Keratinocyte (primary cell): Measurements from ENCODE around the gene C4orf50.

Experiments
- CTCF ChIP-seq, 3 experiments: IDR thresholded peaks in 1 of 3; conservative IDR thresholded peaks in 1 of 3; optimal IDR thresholded peaks in 1 of 3; 2 replicates in 2 of 3; 3 replicates in 1 of 3; pipeline versions ENCODE3 to v1.5.1; 2011; ENCODE audit warnings: low read length in 3 of 3, mild to moderate bottlenecking in 3 of 3, moderate library complexity in 2 of 3, control low read depth in 1 of 3, inconsistent platforms in 1 of 3; ENCODE audit not compliant: insufficient read depth in 2 of 3; ENCODE audit errors: extremely low read depth in 1 of 3
- EZH2 ChIP-seq: IDR thresholded peaks from one replicate; pipeline ENCODE4 v1.6.1; 2012; ENCODE audit warnings: inconsistent platforms, mild to moderate bottlenecking, low read length, moderate library complexity

DNA sequence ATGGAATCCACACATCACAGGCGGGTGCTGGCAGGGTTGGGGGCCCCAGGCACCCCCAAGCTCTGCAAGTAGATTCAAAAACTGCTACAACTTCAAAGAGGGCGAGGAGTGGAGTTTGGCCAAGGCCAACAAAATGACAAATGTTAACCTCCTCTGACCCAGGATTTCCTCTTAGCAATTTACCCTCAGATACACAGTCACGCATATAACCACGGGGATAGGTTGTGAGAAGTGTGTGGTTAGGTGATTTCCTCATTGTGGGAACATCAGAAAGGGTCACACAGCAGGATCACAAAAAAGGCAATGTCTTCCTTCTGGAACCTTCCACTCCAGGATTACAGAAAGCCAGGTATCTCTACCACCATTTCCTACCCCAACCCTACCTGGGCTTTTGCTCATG, 62.4 kb downstream of the C4orf50 start:
- TF ChIP-seq CTCF (optimal IDR thresholded peaks at IDR 0.05 in 1 of 3, IDR thresholded peaks at IDR 0.05 in 1 of 3, conservative IDR thresholded peaks at IDR 0.05 in 1 of 3; ENCODE audit: extremely low read depth in 1 of 3, insufficient read depth in 2 of 3, low read length in 3 of 3) (no peak), EZH2 (no peak)
